ENCODE data around the gene CRYBA4.
A peak's percentile ranks its signal among the peaks of the same experiment; 100 is the strongest.
"Not testable (repeated sequence)": the region's sequence is repeated elsewhere in the genome, so short reads cannot be mapped to it uniquely, and the experiment has no call there.

Gene CRYBA4

GRCh38 chr22:26597480-26597879, 24.3 kb upstream of the CRYBA4 start:
- DNase-seq = no peak

GRCh38 chr22:26599505-26599904, 22.3 kb upstream of the CRYBA4 start:
- no peak for DNase-seq

- no peak for DNase-seq
Measured at GRCh38 chr22:26601726-26602125, 20.0 kb upstream of the CRYBA4 start.

GRCh38 chr22:26602127-26602526, 19.6 kb upstream of the CRYBA4 start:
- no peak for DNase-seq

- no peak for DNase-seq
Measured at GRCh38 chr22:26604368-26604767, 17.4 kb upstream of the CRYBA4 start.

- DNase-seq = no peak
Measured at GRCh38 chr22:26606611-26607010, 15.2 kb upstream of the CRYBA4 start.

- DNase-seq = no peak
Measured at GRCh38 chr22:26608129-26608528, 13.6 kb upstream of the CRYBA4 start.

GRCh38 chr22:26609287-26609686, 12.5 kb upstream of the CRYBA4 start:
- DNase-seq = no peak

GRCh38 chr22:26610072-26610958, 11.4 kb upstream of the CRYBA4 start:
- DNase-seq = peak in 2 of 5 experiments; percentile 30 to 89

- DNase-seq = no peak
Measured at GRCh38 chr22:26610996-26611395, 10.8 kb upstream of the CRYBA4 start.

- DNase-seq = no peak
Measured at GRCh38 chr22:26612652-26613051, 9.1 kb upstream of the CRYBA4 start.

- DNase-seq = not testable (repeated sequence)
Measured at GRCh38 chr22:26613753-26614152, 8.0 kb upstream of the CRYBA4 start.

- DNase-seq = no peak
Measured at GRCh38 chr22:26614322-26614721, 7.4 kb upstream of the CRYBA4 start.

GRCh38 chr22:26615149-26615548, 6.6 kb upstream of the CRYBA4 start:
- no peak for DNase-seq

- no peak for DNase-seq
Measured at GRCh38 chr22:26615830-26616435, 5.8 kb upstream of the CRYBA4 start.

- no peak for DNase-seq
Measured at GRCh38 chr22:26616650-26617049, 5.1 kb upstream of the CRYBA4 start.

GRCh38 chr22:26617271-26618199, 4.2 kb upstream of the CRYBA4 start, which contains the start of gene CRYBB1:
TSS of gene CRYBB1 (minus strand) at chr22:26618027. CDS start at chr22:26616319, 1,708 bp downstream.
- no peak for DNase-seq

GRCh38 chr22:26618455-26618854, 3.3 kb upstream of the CRYBA4 start:
- no peak for DNase-seq

- no peak for DNase-seq
Measured at GRCh38 chr22:26619510-26619909, 2.3 kb upstream of the CRYBA4 start.

GRCh38 chr22:26620197-26620596, 1.6 kb upstream of the CRYBA4 start:
- no peak for DNase-seq

- no peak for DNase-seq
Measured at GRCh38 chr22:26623984-26624383, 2.2 kb downstream of the CRYBA4 start.

- no peak for DNase-seq
Measured at GRCh38 chr22:26624803-26625202, 3.0 kb downstream of the CRYBA4 start.
